HG03045 (cell line): ENCODE data around the gene KRTAP10-1.
"Not testable (repeated sequence)": the region's sequence is repeated elsewhere in the genome, so short reads cannot be mapped to it uniquely, and the experiment has no call there.

Experiments
- ATAC-seq: cut with Tn5 transposase; IDR thresholded peaks from one replicate; pipeline ENCODE4 v1.9.1; 2021; ENCODE audit warnings: mild to moderate bottlenecking, moderate library complexity; ENCODE audit not compliant: unreplicated experiment

Gene KRTAP10-1

DNA sequence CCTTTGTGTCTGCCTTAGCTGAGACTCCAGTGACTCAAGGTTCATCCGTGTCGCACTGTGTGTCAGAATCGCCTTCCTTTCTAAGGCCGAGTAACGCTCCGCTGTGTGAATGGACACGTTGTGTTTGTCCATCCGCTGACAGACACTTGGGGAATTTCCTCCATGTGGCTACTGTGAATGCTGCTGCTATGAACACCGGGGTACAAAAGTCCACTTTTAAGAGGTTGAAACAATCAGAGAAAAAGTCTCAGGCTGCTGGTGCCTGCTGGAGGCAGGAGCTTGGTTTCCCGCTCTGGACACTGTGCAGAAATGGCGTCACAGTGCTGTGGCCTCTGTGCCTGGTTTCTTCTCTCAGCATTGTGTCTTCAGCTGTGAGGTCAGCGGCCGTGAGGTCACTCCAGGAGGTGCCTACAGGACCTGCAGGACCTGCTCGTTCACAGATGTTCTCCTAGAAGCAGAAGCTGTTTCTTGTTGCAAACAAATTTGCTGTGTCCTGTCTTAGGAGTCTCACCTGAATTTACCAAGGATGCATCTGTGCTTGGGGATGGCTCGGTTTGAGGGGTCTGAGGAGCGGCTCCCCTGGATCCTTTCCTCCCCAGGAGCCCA lies 34.2 kb downstream of the KRTAP10-1 start:
- no peak for ATAC-seq

DNA sequence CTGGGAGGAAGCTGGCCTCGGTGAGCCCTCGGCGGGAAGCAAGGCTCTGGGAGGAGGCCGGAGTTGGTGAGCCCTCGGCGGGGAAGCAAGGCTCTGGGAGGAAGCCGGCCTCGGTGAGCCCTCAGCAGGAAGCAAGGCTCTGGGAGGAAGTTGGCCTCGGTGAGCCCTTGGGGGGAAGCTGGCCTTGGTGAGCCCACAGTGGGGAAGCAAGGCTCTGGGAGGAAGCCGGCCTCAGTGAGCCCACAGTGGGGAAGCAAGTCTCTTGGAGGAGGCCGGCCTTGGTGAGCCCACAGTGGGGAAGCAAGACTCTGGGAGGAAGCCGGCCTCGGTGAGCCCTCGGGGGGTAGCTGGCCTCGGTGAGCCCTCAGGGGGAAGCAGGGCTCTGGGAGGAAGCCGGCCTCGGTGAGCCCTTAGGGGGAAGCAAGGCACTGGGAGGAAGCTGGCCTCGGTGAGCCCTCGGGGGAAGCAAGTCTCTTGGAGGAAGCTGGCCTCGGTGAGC lies 36.0 kb downstream of the KRTAP10-1 start:
- no peak for ATAC-seq

DNA sequence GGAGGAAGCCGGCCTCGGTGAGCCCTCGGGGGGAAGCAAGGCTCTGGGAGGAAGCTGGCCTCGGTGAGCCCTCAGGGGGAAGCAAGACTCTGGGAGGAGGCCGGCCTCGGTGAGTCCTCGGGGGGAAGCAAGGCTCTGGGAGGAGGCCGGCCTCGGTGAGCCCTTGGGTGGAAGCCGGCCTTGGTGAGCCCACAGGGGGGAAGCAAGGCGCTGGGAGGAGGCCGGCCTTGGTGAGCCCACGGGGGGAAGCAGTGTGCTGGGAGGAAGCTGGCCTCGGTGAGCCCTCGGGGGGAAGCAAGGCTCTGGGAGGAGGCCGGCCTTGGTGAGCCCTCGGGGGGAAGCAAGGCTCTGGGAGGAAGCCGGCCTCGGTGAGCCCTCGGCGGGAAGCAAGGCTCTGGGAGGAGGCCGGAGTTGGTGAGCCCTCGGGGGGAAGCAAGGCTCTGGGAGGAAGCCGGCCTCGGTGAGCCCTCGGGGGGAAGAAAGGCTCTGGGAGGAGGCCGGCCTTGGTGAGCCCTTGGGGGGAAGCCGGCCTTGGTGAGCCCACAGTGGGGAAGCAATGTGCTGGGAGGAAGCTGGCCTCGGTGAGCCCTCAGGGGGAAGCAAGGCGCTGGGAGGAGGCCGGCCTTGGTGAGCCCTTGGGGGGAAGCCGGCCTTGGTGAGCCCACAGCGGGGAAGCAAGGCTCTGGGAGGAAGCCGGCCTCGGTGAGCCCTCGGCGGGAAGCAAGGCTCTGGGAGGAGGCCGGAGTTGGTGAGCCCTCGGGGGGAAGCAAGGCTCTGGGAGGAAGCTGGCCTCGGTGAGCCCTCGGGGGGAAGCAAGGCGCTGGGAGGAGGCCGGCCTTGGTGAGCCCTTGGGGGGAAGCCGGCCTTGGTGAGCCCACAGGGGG lies 36.7 kb downstream of the KRTAP10-1 start:
- not testable (repeated sequence) for ATAC-seq

DNA sequence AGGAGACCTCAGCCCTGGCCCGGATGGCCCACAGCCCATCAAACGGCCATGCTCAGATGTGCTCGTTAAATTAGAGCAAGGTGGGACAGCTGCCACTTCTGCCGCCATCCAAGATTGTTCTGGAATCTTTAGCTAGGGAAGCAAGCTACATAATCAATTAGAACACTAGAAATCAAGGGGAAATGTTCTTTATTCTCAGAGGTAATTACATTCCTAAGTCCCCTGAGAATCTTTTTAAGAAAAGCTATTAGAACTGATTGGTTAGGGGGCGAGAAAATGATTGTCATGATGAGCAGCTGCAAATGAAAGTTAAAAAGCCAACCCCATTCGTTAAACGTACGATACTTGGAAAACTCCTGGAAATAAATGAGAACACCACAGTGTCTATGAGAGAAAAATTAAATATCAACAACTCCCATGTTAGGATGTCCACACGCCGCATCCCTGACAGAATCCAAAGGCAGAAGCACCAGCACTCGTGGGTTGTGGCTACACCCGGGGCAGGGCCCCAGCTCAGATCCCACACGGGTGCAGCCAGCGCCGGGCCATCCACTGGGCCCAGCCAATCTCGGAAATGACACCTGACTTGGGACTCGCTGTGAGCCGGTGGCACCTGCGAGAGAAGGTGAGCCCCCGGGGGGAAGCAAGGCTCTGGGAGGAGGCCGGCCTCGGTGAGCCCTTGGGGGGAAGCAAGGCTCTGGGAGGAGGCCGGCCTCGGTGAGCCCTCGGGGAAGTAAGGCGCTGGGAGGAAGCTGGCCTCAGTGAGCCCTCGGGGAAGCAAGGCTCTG lies 37.6 kb downstream of the KRTAP10-1 start:
- ATAC-seq: no peak

DNA sequence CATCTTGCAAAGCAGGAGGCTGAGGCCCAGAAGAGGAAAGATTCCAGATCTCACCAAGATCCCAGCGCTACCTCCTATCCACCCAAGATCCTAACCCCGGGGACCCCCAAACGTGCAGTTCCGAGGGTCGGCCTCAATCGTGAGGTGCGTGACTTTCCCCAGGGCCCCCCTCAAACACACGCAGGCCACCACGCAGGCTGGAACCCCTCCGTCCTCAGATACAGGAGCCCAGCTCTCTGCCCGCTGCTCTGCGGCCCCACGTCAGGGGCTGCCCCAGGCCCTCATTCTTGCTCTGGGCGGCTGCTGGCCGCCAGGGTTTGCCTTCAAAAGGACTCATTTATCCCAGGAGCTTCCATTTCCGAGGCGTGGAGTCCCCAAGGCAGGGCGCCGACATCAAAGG lies 39.9 kb downstream of the KRTAP10-1 start:
- ATAC-seq: no peak

DNA sequence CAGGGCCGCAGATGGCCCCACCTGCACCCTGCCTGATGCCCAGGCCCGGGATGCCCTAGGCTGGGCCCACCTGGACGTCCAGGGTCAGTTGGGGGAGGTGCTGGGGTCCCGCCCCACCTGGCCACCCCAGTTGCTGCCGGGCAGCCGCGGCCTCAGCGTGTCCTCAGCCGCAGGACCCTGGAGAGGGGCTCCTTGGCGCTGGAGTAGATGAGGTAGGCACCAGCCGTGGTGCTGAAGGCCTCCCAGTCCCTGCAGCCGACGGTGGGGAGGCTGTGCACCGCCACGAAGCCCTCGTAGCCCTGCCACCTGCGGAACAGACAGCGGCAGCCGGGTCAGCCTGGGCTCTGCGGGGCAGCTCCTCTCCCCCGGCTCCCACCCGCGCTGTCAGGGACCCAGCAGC lies 40.4 kb downstream of the KRTAP10-1 start:
- ATAC-seq: no peak

DNA sequence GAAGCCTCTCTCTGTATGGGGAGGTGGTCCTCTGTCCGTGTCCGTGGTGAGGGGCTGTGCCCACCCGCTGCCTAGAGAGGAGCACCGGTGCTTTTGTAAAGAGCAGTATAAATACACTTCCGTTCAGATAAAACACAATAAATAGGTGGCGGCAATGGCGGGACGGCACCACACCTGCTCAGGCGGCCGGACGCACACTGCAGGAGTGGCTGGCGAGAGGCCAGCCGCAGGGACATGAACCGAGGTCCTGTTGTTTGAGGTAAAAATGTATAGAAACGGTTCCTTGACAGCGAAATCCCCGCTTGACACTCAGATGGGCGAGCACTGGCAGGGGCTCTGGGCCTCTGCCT lies 40.8 kb downstream of the KRTAP10-1 start:
- no peak for ATAC-seq

DNA sequence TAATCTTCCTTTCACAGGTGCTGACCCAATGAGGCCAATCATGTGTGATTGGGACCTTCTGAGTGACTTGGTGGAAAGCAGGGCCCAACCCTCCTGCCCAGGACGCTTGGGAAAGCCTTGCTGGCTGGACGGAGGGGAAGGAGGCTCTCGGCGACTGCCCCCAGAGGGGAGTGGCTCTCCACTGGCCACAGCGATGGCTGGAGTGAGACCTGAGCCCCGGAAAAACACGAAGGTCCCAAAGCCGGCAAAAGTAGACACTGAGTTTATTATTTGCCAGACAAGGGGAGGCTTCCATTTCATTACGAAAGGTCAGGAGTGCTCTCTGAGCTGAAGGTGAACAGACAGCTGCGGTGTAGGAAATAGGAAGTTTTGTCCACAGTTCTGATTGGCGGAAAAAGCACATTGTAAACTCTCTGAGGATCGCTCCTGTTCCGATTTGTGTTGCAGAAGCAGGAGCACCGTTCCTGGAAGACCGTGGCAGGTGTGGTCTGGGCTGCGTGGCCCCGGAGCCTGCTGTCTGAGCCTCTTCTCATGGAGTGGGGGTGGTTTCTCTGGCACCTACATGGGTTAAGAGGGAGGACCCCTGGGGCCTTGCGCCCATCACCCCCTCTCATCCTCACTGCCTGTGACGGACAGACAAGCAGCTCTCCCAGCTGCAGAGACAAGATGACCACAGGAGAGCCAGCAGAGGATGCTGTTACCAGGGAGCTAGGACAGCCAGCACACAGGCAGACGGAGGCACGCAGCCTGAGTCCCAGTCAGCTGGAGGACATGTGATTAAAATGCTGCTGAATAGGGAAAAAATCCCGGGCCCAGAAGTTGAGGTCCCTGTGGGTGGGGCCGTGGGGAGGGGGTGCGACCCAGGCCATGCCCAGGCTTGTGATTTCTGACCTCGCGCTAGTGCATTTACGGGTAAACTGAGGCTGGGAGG lies 41.5 kb downstream of the KRTAP10-1 start:
- ATAC-seq: no peak

DNA sequence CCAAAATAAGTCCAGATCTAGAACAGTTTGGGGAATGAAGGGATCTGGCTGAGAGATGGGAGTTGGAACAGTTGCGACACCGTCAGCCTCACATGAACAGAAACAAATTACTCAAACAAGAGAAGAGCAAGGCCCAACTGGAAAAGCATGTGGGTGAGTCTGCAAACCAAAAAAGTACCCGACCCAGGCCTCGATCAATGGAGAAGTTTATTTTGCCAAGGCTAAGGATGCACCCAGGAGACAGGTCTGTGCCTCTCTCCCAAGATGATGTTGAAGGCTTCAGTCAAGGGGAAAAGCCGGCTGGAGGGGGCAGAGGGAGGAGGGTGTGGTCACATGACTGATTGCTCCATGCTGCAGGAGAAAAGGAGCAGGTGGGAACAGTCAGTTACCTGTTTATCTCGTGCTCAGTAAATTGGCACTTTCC lies 42.3 kb downstream of the KRTAP10-1 start:
- ATAC-seq: no peak

DNA sequence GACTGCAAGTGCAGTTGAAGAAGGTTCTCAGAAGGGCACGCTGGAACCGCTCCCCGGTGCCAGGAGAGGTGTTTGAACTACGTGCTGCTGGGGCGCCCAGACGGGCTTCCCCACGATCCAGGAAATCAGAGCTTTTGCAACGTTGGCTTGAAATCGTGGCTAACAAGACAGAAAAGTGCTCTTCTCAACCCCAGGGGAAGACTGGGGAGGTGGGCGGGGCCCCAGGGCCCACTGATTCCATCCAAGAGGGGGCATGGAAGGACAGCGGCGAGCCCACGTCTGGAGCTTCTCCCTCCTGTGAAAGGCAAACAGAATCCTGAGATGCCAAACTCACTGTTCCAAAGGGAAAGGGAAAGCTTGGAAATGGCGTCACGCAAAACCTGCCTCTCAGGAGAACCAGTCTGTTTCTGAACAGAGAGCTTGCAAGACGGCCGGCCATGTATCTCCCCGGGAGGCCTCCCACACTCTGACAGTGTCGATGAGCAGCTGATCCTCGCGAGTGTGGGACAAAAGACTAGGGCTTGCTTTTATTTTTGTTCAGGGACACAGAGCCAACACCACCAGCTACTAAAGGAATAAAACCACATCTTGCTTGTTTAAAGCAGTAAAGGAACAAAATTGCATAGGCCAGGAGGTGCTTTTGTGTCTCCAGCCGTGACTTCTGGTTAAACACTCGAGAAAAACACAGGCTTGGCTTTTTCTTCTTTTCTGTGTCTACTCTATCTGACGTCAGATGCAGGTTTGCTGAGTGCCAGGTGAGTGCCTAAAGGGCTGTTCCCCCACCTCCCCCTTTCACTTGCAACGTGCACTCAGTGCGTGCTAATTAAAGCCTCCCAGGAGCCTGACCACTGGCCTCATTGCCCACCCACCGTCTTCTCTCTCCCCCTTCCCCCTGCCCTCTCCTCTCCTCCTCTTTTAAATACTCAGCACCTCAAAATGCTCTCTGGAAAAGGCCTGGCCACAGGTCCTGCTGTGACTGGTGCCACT lies 43.1 kb downstream of the KRTAP10-1 start:
- no peak for ATAC-seq

DNA sequence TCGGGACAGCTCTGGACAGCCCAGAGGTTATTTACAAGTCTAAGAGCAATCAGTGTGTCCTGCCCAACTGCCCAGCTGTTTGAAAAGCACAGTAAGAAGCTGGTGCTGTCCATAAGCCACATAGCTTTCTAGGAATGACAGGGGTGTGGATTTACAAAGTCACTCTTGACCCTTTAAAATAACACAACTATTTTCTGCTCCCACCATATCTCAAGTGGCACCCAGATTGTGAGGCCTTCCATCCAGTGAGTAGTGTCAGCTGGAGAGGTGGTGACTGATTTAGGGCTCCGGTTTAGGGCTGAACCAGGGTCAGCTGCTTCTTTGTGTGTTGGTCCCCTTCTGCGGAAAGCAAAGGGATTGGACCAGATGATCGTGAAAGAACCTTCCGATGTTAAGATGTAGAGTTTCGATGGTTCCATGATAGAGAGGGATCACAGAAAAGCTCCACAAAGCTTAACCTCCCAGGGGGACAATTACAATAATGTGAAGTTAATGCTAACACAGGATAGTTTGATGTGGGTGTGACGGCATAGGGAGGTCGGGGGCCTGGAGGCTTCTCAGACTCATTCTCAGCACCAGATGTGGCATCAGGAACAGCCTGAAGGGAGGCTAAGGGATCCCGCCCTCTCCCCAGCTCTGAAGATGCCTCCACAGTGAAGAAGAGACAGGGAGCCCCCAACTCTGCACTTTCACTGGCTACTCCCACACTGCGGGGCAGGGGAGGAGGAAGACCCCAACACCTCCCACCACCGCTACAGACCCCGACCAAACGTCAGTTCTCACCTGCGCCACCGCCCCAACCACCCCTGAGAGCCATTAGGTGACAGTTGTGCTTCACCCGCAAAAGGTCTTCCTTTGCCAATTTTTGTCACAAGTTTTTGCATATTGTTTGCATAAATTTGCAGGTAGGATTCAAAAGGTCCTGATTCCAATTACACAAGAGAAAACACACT lies 44.1 kb downstream of the KRTAP10-1 start:
- ATAC-seq: no peak

DNA sequence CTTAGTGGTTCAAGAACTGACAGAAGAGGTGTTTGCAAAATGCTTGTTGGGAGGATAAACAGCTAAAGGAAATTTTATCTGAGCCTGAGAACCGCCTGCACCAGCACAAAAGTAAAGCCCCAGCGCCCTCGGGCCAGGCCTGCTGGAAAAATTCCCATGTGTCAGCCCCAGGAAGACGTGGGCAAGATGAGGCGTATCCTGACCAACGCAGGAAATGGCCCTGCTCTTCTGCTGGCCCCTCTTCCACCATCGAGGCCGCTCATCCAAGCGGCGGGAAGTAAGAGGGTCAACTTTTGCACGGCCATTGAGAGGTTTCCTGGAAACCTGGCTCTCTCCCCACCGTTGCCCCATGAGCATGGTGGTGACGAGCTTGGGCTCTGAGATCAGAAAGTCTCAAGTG lies 45.0 kb downstream of the KRTAP10-1 start:
- no peak for ATAC-seq

DNA sequence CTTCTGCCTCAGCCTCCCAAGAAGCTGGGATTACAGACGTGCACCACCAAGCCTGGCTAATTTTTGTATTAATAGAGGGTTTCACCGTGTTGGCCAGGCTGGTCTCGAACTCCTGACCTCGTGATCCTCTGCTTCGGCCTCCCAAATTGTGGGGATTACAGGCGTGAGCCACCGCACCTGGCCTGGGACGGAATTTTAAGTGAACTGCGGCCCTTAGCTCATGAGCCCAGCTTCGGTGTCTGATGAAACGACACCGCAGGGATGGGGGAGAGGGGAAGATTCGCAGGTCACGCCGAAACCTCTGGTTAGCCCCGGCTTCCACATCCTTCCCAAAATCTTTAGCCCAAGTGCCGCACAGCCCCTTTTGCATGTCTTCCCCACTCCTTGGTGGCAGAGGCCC lies 45.6 kb downstream of the KRTAP10-1 start:
- ATAC-seq: no peak

DNA sequence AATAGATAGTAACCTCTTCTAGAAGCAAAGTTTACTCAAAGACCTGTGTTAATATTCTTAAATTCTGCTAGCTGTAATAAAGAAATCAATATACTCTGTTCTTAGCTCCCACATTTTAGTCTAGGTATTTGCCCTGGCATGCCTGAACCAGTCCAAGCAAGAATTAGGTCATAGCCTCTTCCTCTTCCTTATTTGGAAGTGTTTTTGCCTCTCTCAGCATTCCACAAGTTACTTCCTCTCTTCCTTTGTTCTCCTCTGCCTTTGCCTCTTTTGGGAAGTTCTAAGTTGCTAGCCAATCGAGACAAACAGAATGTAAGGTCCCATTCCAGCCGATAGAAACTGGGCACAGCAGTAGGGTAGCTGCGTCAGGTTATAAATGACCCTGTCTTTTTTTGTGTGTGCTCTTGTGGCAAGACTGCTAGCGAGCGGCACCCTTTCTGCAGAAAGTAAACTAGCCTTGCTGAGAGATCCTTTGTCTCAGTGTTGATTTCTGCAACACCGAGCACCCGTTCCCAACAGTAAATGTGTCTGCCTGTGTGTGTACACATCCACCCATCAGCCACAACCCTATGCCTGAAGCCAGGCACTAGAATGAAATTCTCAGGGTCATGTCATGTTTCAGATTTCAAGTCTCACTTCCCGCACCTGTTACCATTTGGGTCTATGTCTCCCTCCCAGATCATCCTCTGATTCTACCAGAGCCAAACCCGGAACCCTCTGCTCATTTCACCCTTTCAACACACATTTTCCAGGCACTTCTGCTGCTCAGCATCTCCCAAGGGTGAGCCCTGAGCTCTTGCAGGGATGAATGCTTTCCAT lies 47.2 kb downstream of the KRTAP10-1 start:
- ATAC-seq: no peak

DNA sequence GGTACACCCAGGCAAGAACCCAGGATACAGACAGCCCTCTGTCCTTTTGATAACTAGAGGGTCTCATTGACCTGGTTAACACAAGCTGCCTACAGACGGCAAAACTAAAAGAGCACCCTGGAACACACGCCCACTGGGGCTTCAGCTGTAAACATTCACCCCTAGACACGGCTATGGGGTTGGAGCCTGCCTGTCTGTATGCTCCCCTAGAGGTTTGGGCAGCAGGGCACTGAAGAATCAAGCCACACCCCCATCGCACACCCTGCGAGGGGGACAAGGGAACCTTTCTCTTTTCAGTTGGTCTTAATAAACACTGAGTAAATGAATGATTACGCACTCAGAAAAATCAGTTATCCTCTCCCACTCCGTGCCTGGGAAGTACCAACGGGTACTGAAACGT lies 49.2 kb downstream of the KRTAP10-1 start:
- no peak for ATAC-seq

DNA sequence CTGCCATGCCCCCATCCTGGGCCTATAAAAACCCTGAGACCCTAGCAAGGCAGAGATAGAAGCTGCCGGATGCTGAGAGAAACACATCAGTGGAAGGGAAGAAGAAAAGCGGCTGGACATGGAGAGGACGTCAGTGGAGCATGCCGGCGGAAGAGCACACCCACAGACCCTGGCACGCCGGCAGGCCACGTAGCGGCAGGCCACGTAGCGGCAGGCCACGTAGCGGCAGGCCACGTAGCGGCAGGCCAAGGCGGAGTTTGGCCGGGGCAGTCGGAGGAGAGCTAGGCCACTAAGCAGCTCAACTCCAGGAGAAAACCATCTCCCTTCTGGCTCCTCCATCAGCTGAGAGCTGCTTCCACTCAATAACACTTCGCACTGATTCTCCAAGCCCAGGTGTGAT lies 49.6 kb downstream of the KRTAP10-1 start:
- no peak for ATAC-seq

DNA sequence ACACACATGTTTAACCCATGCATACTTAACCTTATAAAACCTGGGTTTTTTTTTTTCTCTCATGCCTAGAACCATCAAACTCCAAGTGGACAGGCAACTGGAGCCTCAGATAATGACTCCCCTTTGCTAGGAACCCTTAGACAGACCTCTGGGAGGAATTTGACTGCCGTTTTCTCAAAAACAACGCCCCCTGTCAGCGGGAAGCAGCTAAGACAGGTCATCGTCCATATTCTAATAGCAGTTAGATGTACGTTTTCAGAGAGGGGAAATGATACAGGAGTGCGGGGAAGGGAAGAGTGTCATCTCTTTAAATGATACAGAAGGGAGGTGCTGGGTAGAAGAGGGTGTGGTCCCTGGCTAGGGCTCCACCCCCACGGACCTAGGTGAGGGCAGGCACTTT lies 50.0 kb downstream of the KRTAP10-1 start:
- ATAC-seq: no peak
